GM18951 (cell line): ENCODE measurements around the gene SF1.

Source experiments
- POLR2A ChIP-seq: IDR thresholded peaks from 4 replicates; pipeline ENCODE4 v1.6.1; 2011; ENCODE audit warnings: mild to moderate bottlenecking; ENCODE audit not compliant: insufficient read length, insufficient read depth; ENCODE audit errors: extremely low read depth
- in situ Hi-C: fragments of 300-500 bp; cut with MboI; formaldehyde crosslinking; loops from one replicate; pipeline ENCODE4 v1.12.0; 2022; ENCODE audit warnings: low sequenced_read_pairs, mixed read lengths, inconsistent platforms; ENCODE audit not compliant: unreplicated experiment

SF1 gene

DNA sequence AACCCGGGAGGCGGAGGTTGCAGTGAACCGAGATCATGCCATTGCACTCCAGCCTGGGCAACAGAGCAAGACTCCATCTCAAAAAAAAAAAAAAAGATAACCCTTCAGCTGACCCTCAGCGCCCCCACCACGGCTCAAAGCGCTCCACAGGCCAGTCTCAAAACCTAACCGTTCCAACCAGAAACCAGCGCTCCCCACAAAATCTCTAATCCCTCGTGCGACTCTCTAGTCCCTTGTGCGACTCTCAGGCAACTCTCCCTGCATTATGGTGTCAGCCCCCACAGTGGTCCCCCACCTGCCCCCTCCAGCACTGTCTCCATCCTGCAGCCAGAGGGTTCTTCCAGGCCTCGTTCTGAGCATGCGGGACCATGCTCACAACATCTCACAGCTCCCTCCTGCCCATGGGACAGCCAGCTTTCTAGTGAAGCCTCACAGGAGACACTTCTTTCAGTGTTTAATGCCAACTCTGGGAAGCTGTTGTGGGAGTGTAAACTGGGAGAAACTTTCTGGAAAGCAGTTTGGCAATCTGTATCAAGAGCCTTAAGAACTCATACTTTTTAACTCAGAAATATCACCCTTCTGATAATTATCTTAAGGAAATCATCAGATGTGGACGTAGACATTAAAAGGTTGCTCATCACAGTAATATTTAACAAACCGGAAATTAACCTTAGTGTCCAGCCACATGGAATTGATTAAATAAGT, 30.2 kb downstream of the SF1 start:
- TF ChIP-seq POLR2A = no peak
- in situ Hi-C loops = no loop called here

DNA sequence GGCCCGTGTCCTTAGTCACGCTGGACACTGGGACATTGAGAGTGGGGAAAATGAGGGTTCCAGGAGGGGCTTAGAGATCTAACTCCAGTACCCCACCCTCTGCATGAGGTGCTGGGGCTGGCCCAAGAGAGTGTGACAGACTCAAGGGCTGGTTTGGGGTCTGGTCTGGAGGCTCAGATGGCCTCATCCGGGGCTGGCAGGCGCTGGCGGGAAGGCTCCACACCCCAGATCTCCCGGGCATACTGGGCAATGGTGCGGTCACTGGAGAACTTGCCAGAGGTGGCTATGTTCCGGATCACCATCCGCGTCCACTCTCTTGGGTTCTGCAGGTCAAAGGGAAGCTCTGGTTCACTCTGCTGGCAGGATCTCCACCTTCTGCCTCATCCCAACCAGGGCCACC, 31.9 kb downstream of the SF1 start:
- no peak for TF ChIP-seq POLR2A
- in situ Hi-C loops = no loop called here

DNA sequence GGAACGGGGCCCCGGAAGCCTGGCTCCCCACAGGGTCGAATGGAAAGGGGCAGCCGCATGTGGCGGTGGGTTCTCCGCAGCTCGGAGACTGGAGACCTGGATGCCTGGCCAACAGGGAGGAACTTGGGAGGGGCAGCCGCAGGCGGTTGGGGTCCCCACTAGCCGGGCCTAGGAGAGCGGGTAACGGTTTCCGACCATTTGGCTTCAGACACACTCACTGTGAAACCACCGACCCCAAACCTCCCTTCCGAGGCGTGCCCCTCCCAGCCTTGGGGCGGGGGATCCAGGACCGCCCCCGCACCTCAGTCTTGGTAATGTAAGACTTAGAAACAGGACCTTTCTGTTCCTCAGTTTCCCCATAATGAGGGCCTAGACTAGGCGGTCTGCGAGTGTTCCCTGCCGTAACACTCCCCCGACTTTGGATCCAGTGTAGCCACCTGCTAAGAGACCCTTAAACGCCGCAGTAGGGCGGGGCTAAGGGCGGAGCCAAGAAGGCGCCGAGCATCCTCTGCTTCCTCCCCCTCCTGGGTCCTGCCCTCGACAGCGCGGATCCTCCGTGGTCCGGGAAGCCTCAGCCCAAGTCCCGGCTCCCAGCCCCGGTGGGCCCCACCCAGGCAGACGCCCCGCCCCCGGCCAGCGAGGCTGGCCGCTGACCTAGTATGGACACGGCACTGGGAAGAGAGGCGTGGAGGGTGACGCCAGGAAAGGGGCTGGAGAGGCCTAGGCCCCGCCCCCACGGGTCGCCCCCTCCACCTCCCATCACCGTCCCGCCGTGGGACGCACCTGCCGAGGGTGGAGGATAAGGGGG, 32.6 kb downstream of the SF1 start:
- TF ChIP-seq POLR2A = peak; percentile 48
- in situ Hi-C loops = no loop called here

GRCh38 chr11:64745189-64745520, 33.2 kb downstream of the SF1 start:
- no peak for TF ChIP-seq POLR2A
- in situ Hi-C loops = no loop called here

DNA sequence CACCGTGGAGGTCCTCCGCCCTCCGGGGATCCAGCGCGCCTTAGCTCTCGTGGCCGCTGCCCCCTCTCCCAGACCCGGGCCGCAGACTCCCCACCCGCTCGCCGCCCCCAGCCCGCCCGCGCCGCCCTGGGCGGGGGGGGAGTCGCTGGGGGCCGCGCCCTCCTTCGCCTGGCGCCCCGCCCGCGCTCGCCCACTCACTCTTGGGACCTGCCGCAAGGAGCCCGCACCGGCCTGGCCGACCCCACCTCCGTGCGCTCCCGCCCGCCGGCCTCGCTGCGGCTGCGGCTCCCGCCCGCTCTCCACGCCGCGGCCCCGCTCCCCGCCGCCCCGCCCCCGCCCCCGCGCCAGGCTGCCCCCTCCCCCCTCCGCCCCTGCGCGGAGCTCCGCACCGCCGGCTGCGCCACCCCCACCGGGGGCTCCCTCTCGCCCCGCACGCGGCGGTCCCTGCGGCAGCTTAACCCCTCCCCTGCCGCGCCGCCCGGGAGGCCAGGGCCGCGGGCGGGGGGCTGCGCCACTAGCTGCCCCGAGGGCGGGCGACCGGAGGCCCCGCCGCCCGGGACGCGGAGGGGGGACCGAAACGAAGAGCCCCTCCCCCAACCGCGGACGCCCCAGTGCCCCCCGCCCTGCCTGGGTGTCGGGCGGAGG, 33.7 kb downstream of the SF1 start:
- in situ Hi-C loops = no loop called here
- TF ChIP-seq POLR2A = no peak

- in situ Hi-C loops = no loop called here
- peak; percentile 21 for TF ChIP-seq POLR2A
Measured at GRCh38 chr11:64743591-64744543, 34.5 kb downstream of the SF1 start, which contains the start of gene RASGRP2. TSS of gene RASGRP2 (minus strand) at chr11:64744142. CDS start at chr11:64742866, 1,276 bp downstream.

- TF ChIP-seq POLR2A = no peak
- in situ Hi-C loops = no loop called here
Measured at GRCh38 chr11:64742889-64743590, 35.3 kb downstream of the SF1 start.

DNA sequence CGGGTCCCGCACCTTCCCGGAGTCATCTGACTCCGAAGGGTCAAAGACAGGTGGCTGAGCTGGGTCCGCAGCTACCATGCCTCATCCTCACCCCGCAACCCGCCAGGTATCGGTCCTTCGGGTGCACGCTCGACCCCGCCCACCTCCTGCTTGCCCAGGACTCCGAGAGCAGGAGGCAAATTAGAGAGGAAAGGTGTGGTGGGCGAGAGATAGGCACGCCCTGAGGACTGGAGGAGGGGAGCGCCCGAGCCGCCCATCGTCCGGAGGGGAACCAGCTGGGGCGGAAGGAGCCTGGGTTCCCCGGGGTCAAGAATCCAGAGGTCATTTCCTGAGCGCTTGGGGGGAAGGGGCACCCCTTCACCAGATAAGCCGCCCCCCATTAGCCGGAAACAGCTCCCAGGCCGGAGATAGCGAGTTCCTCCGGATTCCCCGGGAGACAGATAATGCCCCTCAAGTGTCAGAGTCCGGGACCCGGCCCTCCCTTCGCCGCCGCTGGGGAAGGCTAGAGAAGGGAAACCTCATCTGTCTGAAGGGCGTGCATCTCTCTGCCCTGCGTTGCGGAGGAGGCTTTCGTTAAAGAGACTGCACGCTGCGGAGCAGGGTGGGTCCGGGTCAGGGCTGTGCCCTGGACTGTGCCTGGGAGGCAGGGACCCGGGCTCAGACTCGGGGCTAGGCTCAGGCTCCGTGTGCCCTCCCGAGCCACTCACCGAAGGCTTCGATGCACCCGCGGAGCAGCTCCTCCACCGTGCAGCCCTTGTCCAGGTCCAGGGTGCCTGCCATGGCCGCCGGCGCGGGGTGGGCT, 36.1 kb downstream of the SF1 start:
- in situ Hi-C loops = no loop called here
- TF ChIP-seq POLR2A = no peak

GRCh38 chr11:64741375-64742086, 36.8 kb downstream of the SF1 start:
- TF ChIP-seq POLR2A = no peak

GRCh38 chr11:64739871-64740270, 38.5 kb downstream of the SF1 start:
- in situ Hi-C loops = no loop called here
- TF ChIP-seq POLR2A = no peak

More at GRCh38 chr11:64741375-64742086, 36.8 kb downstream of the SF1 start:
- in situ Hi-C loops = no loop called here

GRCh38 chr11:64736654-64737053, 41.7 kb downstream of the SF1 start:
- TF ChIP-seq POLR2A = no peak
- in situ Hi-C loops = no loop called here
